T-helper 2 cell (primary cell): ENCODE data around the gene CEP85L.
"Not testable (repeated sequence)": the region's sequence is repeated elsewhere in the genome, so short reads cannot be mapped to it uniquely, and the experiment has no call there.

Experiments
- DNase-seq, 5 experiments: peaks; one replicate each; pipeline versions ENCODE4 v3.0.0 to v3.0.0-alpha.2; 2012 to 2022

Gene CEP85L

DNA sequence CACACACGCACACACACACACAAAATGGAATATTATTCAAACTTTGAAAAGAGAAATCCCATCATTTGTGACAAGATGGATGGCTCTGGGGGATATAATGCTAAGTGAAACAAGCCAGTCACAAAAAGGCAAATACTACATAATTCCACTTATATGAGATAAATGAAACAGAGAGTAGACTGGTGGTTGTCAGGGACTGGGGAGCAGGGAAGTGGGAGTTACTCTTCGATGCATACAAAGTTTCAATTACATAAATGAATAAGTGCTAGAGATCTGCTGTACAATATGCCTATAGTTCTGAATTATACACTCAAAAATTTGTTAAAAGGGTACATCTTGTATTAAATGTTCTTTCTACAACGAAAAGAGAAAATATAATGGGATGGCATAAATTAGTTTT is 161.4 kb downstream of the CEP85L start:
- no peak for DNase-seq

DNA sequence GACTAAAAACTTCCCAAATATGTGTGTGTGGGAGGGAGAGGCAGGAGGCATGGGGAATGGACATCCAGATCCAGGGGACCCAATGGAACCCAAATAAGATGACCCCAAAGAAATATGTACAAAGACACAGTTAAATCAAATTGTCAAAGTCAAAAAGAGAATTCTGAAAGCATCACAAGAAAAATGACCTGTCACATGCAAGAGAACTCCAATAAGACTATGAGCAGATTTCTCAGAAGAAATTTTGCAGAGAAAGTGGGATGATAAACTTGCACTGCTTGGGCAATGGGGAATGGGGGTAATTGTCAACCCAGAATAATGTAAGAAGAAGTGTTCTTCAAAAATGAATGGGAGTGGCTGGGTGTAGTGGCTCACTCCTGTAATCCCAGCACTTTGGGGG is 162.8 kb downstream of the CEP85L start:
- DNase-seq, result no peak

DNA sequence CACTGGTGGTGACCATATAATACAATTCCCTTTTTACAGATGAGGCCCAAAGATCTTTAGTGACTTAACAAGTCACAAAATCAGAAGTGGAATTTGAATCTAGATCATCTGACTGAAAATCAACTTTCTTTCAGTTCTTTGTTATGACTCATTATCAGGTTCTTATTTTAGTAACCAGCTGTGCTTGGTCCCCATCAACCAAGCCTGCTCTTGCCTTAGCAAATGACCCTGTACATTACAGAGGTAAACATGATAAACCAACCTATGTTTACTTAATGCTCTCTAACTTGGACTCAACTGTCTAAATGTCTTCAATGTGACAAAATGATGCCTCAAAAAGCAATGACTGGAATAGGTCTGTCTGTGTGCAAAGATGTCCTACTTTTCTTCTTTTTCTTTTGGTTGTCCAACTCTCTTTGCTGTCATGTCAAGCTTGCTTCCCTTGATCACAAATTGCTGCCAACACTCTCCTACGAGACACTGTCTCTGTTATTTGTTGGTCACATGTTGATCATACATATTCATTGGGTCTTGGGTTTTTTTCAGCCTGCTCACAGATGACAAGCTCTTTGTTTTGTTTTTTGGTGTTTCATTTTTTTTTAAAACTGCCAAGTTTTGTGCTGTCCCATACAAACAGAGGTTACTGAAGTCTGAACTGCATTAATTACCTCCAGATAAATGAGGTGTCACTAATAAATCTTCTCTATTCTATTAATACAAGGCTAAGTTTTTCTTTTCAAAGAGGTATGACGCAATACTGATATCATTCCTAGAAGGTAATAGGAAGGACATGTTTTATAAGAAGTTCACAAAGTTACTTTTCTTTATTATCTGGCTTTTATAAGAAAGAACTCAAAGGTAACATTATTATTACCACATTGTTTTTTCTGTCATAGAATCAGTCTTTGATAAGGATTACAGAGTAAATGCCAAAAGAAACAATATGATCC is 165.5 kb downstream of the CEP85L start:
- peak in 1 of 5 experiments; percentile 52 for DNase-seq

- no peak for DNase-seq
Measured at GRCh38 chr6:118476551-118476950, 174.8 kb downstream of the CEP85L start.

GRCh38 chr6:118473266-118473665 is 178.1 kb downstream of the CEP85L start:
- DNase-seq, result no peak

DNA sequence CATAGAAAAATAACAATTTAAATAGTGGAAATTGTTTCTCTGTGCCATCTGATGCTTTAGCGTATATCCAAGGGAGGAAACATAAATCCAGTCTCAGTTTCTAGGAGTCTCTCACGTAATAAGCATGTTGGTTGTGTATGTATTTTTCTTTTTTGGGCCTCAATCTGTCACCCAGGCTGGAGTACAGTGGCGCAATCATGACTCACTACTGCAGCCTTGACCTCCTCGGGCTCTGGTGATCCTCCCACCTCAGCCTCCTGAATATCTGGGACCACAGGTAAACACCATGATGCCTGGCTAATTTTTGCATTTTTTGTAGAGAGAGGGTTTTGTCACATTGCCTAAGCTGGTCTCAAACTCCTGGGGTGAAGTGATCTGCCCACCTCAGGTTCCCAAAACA is 181.9 kb downstream of the CEP85L start:
- no peak for DNase-seq

GRCh38 chr6:118468682-118469465 is 182.5 kb downstream of the CEP85L start:
- no peak for DNase-seq

DNA sequence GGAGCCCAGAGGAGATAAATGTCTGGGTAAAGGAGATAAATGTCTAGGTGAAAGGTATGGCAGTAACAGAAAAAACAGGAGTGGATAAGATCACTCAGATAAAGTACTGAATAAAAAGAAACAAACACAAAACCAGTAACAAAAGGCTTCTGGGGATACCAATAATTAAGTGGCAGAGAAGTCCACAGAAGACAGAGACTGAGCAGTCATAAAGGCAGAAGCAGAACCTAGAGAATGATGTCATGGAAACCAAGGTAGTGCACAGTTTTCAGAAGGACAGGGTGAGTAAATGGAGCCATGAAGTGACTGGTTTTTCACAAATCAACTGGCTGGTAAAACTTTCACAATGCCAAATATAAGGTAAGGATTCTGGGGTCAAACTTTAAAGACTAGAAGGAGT is 184.2 kb downstream of the CEP85L start:
- no peak for DNase-seq

GRCh38 chr6:118464620-118465019 is 186.8 kb downstream of the CEP85L start:
- DNase-seq, result no peak

GRCh38 chr6:118460958-118461470 is 190.4 kb downstream of the CEP85L start:
- no peak for DNase-seq

GRCh38 chr6:118456982-118457381 is 194.4 kb downstream of the CEP85L start:
- no peak for DNase-seq

- DNase-seq, result no peak
Measured at GRCh38 chr6:118451839-118452238, 199.6 kb downstream of the CEP85L start.

GRCh38 chr6:118444796-118445195 is 206.6 kb downstream of the CEP85L start:
- DNase-seq, result peak in 1 of 5 experiments; percentile 27

GRCh38 chr6:118436482-118436881 is 214.9 kb downstream of the CEP85L start:
- no peak for DNase-seq

GRCh38 chr6:118434147-118434546 is 217.2 kb downstream of the CEP85L start:
- not testable (repeated sequence) for DNase-seq

DNA sequence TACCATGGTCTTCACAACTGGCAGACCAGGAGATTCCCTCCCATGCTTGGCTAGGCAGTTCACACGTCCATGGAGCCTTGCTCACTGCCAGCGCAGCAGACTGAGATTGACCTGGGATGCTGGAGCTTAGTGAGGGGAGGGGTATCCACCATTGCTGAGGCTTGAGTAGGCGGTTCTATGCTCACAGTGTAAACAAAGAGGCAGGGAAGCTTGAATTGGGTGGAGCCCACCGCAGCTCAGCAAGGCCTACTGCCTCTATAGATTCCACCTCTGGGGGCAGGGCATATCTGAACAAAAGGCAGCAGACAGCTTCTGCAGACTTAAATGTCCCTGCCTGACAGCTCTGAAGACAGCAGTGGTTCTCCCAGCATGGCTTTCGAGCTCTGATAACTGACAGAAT is 230.1 kb downstream of the CEP85L start:
- not testable (repeated sequence) for DNase-seq

GRCh38 chr6:118419448-118420394 is 231.7 kb downstream of the CEP85L start:
- DNase-seq, result no peak
